ENCODE results near the gene PPP4C. TPM values are rescaled to one million over a fixed set of nuclear protein-coding genes. Genes with fewer than 3 reads are reported as not detected.

Gene PPP4C
- total RNA-seq, 2 donors from 2014 or later, result 29.3 to 32.2 TPM

DNA sequence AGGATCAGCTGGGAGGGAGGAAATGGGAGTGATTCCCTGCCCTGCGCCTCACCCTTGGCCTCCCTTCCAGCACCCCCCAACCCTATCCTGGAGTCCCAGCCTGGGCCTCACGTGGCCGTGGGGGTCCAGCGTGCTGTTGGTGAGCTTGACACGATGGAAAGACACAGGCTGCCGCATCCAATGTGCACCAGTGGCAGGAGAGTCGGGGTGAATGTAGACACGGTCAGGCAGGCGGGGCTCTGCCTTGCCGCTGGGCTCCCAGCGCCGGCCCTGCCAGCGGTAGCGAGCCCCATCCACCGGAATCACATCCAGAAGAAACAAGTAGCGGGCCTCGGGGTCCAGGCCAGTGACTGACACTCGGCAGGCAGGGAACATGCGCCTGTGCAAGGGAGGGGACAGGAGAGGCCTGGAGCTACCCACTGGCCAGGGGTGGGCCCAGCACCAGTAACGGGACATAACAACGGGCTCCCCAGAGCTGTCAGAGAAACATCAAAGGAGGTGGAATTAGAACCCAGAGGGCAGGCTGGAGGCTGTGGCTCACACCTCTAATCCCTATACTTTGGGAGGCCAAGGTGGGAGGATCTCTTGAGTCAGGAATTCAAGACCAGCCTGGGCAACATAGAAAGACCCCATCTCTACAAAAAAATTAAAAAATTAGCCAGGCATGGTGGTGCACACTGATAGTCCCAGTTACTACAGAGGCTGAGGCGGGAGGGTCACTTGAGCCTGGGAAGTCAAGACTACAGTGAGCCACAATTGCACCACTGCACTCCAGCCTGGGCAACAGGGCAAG is 13.2 kb downstream of the PPP4C start:
- Histone ChIP-seq H3K4me3 (no peak overlapping the region), H3K9me3 (no peaks in the 10 kb centered on the region), H3K27me3 (no peaks in the 10 kb centered on the region), H3K27ac (no peak overlapping the region), H3K36me3 (replicated peaks in 1 of 2; ENCODE audit: insufficient read depth in 1 of 2, low read depth in 2 of 2) (peaks cover 0 to 8% of the 10 kb centered on the region in 2 donors), H3K4me1 (peaks cover 24% of the 10 kb centered on the region)
- DNase-seq (no peak), ATAC-seq (no peak)
- no peak for TF ChIP-seq POLR2A (IDR thresholded peaks at IDR 0.05)
- TF ChIP-seq, protein P1, sequence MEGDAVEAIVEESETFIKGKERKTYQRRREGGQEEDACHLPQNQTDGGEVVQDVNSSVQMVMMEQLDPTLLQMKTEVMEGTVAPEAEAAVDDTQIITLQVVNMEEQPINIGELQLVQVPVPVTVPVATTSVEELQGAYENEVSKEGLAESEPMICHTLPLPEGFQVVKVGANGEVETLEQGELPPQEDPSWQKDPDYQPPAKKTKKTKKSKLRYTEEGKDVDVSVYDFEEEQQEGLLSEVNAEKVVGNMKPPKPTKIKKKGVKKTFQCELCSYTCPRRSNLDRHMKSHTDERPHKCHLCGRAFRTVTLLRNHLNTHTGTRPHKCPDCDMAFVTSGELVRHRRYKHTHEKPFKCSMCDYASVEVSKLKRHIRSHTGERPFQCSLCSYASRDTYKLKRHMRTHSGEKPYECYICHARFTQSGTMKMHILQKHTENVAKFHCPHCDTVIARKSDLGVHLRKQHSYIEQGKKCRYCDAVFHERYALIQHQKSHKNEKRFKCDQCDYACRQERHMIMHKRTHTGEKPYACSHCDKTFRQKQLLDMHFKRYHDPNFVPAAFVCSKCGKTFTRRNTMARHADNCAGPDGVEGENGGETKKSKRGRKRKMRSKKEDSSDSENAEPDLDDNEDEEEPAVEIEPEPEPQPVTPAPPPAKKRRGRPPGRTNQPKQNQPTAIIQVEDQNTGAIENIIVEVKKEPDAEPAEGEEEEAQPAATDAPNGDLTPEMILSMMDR (IDR thresholded peaks at IDR 0.05), result no peak
- WGBS, 2 donors, result 88 to 93% methylated on average over 19 to 21 of the region's 22 CpGs
- intact Hi-C loops (cut with DNase I), result no loop called here

DNA sequence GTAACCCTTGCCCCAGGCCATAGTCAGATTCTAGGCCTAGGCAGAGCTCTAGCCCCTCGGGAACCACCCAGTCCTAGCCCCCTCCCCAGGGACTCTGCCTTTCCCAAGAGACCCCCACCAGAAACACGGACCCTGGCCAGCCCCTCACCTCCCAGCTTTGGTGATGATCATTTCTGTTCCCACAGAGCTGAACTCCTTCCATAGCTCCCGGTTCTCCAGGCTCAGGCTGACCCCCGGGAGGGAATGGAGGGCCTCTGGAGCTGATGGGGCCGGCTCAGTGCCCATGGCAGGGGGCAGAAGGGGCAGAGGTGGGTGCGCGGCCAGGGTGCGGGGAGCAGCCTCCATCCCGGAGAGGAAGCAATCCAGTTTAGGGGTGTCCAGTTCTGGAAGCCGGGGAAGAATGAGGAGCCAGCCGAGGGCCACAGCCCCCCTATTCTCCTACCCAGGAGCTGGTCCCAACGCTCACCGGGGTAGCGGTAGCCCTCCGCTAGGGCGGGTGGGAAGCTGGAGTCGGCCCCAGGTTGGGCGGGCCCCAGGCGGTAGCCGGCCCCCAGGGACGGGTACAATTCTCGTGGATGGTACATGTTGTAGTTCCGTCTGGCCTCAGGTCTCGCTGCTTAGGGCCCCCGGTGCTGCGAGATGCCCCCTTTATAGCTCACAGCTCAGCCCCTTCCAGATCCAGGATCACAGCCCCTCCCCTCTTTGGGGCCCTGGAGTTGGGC is 15.0 kb downstream of the PPP4C start:
- WGBS, 2 donors, result 64 to 79% methylated on average over 17 to 26 of the region's 26 CpGs
- no peaks in the 10 kb centered on the region for H3K9me3 ChIP-seq
- peaks cover 40% of the 10 kb centered on the region for H3K4me1 ChIP-seq
- TF ChIP-seq, protein P1 (IDR thresholded peaks at IDR 0.05), result no peak
- no peak for TF ChIP-seq POLR2A (IDR thresholded peaks at IDR 0.05)
- H3K27ac ChIP-seq, result peak overlapping the region; percentile 64 to 80 (median 77)
- intact Hi-C loops (cut with DNase I), result no loop called here
- DNase-seq, result peak in 1 of 4 donors; percentile 39
- no peak for ATAC-seq
- H3K27me3 ChIP-seq, result no peaks in the 10 kb centered on the region
- peaks cover 0 to 2% of the 10 kb centered on the region in 2 donors for H3K36me3 ChIP-seq (replicated peaks in 1 of 2; ENCODE audit: insufficient read depth in 1 of 2, low read depth in 2 of 2)
- H3K4me3 ChIP-seq, result no peak overlapping the region

DNA sequence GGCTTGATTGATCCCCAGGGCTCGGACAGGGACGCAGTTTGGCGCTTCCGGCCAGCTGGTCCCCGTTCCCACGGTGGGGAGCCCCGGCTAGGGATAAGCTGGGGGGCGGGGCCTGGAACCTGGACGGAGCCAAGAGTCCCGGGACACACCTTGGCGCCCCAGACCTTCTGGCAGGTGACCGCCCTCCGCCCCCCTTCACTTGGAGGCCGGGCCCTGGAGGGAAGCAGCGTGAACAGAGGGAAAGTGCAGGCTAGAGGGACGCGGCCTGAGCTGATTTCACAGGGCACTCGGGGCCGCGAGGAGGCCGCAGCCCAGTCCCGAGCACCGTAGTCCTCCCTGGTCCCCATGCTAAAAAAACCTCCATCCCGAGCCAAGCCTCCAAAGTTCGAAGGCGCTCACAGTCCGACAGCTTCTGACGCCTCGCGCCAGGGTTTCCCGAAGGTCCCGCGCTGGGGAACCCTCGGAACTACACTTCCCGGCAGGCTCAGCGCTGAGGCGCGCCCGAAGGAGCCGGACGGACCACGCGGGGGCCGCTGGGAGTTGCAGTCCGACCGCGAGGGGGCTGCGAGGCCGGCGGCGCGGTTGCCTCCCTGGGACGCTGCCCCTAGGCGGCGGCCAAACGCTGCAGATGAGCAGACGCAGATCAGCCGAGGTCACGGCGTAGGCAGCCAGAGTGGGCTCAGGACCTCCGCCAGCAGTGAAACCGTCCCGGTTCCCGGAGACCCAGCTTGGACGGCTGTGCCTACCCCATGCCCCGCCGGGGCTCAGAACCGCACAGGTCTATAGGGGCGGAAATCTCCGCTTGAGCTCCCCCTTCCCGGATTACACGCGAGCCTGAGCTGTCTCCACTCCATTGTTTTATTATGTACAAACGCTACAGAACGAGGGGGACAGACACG is 15.9 kb downstream of the PPP4C start, which contains the start of gene TBX6:
TBX6 (minus strand) TSS at position 451 of the 899 bp plus-strand sequence. CDS start 731 bp downstream, outside the sequence.
- peaks cover 44% of the 10 kb centered on the region for H3K4me1 ChIP-seq
- H3K27ac ChIP-seq, result peak within 1 kb of the TSS; percentile 64 to 80 (median 77)
- no peaks in the 10 kb centered on the region for H3K9me3 ChIP-seq
- ATAC-seq (peak; percentile 83), DNase-seq (peak; percentile 92 to 94 (median 94))
- H3K27me3 ChIP-seq, result no peaks in the 10 kb centered on the region
- WGBS, 2 donors, result 1% methylated on average over 27 to 76 of the region's 76 CpGs
- intact Hi-C loops (cut with DNase I), result no loop called here
- TF ChIP-seq, protein P1 (IDR thresholded peaks at IDR 0.05), result peak; percentile 61 to 98 (median 84)
- TF ChIP-seq POLR2A (IDR thresholded peaks at IDR 0.05), result peak in 2 of 3 donors; percentile 52 to 60
- H3K36me3 ChIP-seq (replicated peaks in 1 of 2; ENCODE audit: insufficient read depth in 1 of 2, low read depth in 2 of 2), result peaks cover 0 to 2% of the 10 kb centered on the region in 2 donors
- peak within 1 kb of the TSS in 1 of 2 donors; percentile 22 for H3K4me3 ChIP-seq

DNA sequence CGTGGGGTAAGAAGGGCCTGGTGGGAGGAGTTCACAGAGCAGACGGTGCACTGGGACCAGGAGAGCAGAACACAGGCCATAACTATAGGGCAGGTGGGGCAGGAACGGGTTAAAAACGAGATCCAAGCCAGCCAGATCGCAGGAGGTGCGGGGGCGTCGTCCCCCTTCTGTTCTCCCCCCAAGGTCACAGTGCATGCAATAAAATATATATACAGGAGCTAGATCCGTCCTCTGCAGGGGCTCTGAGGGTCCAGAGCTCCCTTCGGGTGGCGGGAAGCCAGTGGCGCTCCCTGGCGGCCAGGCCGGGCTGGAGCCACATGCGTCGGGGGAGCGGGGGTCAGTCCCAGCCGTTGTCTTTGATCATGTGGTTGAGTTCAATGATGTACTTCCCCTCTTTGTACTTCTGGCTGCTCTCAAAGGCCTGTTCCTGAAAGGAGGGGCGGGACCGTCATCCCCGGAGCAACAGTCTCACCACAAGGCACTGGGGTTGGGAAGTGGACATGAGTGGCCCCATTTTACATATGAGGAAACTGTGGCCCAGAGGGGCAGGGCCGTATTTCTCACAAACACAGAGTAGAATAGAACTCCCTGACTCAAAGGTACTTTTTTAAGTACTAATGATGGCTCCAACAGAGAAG is 16.7 kb downstream of the PPP4C start:
- H3K4me1 ChIP-seq, result peaks cover 46% of the 10 kb centered on the region
- no peak overlapping the region for H3K4me3 ChIP-seq
- 12 to 25% methylated on average over 15 to 22 of the region's 22 CpGs for WGBS, 2 donors
- TF ChIP-seq POLR2A (IDR thresholded peaks at IDR 0.05), result no peak
- TF ChIP-seq, protein P1 (IDR thresholded peaks at IDR 0.05), result peak in 5 of 7 experiments; percentile 28 to 49 (median 39)
- DNase-seq (peak; percentile 57 to 82 (median 62)), ATAC-seq (peak; percentile 4)
- H3K9me3 ChIP-seq, result no peaks in the 10 kb centered on the region
- intact Hi-C loops (cut with DNase I), result no loop called here
- peak overlapping the region; percentile 50 to 80 (median 77) for H3K27ac ChIP-seq
- peaks cover 0 to 2% of the 10 kb centered on the region in 2 donors for H3K36me3 ChIP-seq (replicated peaks in 1 of 2; ENCODE audit: insufficient read depth in 1 of 2, low read depth in 2 of 2)
- H3K27me3 ChIP-seq, result no peaks in the 10 kb centered on the region

Measured in body of pancreas (tissue), 4 donors.